GM12891 (cell line): Measurements from ENCODE around the gene SLC17A9.

Experiments used
- DNase-seq: peaks from one replicate; pipeline ENCODE4 v3.0.0; 2011; ENCODE audit warnings: low spot score; ENCODE audit not compliant: insufficient read length
- FAIRE-seq: peaks from 2 replicates; lab custom pipeline; 2011; peaks lifted over from hg19 to GRCh38; lab: Jason Lieb, UNC
- PAX5 ChIP-seq: IDR thresholded peaks from 2 replicates; pipeline ENCODE4 v1.6.1; 2011; ENCODE audit warnings: low read length, moderate library complexity, mild to moderate bottlenecking; ENCODE audit not compliant: insufficient read depth, severe bottlenecking
- POLR2A ChIP-seq: IDR thresholded peaks from 2 replicates; pipeline ENCODE4 v1.6.1; 2011; ENCODE audit warnings: low read depth, low read length, control low read depth
- POLR2AphosphoS5 ChIP-seq: IDR thresholded peaks from 2 replicates; pipeline ENCODE4 v1.6.1; 2011; ENCODE audit warnings: low read depth, low read length, control low read depth
- POU2F2 ChIP-seq: IDR thresholded peaks from 2 replicates; pipeline ENCODE4 v1.6.1; 2011; ENCODE audit warnings: low read depth, mild to moderate bottlenecking, control low read depth, low read length, moderate library complexity
- SPI1 ChIP-seq: IDR thresholded peaks from 2 replicates; pipeline ENCODE4 v1.6.1; 2011; ENCODE audit warnings: low read depth, low read length, control low read depth
- TAF1 ChIP-seq: IDR thresholded peaks from 2 replicates; pipeline ENCODE4 v1.6.1; 2011; ENCODE audit warnings: low read depth, low read length, control low read depth

The SLC17A9 gene

DNA sequence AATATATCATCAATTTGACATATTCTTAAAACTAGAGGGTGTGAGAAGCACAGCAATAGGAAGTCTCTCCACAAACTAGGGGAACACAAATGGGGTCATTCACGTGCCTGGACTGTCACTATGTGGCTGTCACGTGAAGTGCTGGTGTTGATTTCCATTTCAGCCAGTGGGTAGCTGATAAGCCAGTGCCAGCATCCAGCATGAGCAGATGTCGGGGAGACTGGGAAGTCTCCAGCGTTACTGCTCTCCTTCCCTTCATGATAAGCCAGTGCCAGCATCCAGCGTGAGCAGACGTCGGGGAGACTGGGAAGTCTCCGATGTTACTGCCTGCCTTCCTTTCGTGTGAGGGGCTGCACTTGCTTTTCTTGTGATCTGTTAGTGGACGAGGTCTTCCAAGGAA, 5.6 kb upstream of the SLC17A9 start:
- no peak; the same call in 1 of the 2 replicates for TF ChIP-seq POLR2A
- FAIRE-seq (no peak), DNase-seq (no peak)

DNA sequence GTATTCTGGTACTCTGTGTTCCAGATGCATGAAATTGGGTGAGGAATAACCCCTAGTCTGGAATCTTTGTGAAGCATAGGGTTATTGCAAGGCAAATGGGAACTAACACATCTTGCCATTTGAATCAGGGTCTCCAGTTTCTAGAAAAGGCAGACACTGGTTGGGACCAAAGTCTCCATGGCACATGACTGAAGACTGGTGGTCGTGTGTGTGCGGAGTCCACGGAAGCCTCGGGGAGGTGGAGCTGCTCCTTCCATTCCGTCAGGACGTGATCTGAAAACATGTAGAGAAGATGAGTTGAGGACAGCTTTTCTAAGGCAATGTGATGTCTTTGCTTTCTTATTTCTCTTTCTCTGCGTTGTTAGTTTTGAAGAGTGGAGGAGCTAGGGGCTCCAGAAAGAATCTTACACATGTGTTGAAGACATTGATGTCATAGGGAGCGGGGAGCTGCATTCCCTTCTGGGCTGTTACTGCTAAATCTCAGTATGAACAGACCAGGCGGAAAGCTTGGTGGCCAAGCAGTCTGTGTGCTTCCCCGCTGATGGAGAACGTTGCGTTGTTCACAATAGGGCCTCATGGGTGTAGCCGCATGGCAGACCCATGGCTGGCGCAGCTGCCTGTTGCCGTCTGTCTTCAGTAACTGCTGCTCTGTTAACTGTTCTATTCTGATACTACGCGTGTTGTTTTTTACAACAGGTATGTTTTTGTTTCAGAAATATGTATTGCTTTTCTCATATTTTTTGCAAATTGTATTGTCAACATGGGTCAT, 4.8 kb upstream of the SLC17A9 start:
- FAIRE-seq = no peak
- no peak for DNase-seq
- TF ChIP-seq POLR2AphosphoS5 (no peak), TAF1 (no peak), PAX5 (no peak), POLR2A (no peak), SPI1 (no peak), POU2F2 (no peak)

DNA sequence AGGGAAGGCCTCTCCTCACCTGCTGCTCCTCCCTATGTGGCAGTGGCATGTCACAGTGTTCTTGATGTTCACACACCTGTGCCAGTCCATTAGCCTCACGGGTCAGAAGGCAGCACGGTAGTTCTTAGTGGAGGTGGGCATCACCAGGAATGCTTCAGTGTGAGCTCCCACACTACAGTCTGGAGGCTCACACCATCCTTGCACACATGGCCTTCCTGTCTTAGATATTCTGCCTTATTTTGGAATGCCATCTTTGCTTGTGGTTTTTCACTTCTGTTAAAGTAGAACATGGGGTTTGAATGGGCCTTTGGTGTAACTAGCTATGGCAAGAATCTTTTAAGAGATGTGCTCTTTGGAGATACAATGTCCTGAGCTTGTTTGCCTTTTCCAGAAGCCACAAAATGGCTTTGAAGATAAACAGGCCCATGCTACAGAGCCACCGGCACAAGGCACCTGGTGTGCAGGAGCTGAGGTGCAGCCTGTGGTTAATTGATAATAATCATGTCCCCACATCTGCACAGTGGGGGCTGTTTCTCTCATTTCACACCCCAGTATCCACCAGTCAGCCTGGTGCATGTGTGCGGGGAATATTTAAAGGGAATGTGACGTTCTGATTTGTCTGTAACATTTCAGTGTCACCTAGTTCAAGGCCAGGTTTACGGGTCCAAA, 3.2 kb upstream of the SLC17A9 start:
- FAIRE-seq (no peak), DNase-seq (no peak)
- TF ChIP-seq SPI1 = no peak
- no peak; the same call in 1 of the 2 replicates for TF ChIP-seq POLR2A
- TF ChIP-seq POLR2AphosphoS5 = 0 out of 2 replicates have a peak, but pooled peaks have one; percentile 39
- no peak for TF ChIP-seq TAF1

DNA sequence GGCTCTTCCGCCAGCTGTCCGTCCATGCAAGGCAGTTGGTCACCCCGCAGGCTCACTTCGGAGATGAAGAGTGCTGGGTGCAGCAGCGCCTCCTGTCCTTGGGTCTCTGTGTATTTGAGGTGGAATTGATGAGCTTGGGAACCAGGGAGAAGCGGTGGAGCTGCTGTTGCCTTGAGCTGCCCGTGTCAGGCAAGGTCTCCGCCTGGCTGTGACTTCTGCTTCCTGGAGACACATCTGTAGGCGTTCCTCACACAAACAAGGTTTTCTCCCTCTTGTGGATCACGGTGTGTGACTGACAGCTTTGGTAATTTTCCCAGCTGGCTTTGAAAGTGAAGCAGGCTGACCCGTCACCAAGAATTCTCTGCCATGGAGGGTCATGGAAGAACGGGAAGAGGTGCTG, 2.5 kb upstream of the SLC17A9 start:
- DNase-seq = no peak
- no peak for TF ChIP-seq PAX5
- no peak for TF ChIP-seq SPI1
- TF ChIP-seq POLR2AphosphoS5 = no peak
- TF ChIP-seq TAF1 = no peak
- no peak for TF ChIP-seq POU2F2
- TF ChIP-seq POLR2A = no peak
- no peak for FAIRE-seq

DNA sequence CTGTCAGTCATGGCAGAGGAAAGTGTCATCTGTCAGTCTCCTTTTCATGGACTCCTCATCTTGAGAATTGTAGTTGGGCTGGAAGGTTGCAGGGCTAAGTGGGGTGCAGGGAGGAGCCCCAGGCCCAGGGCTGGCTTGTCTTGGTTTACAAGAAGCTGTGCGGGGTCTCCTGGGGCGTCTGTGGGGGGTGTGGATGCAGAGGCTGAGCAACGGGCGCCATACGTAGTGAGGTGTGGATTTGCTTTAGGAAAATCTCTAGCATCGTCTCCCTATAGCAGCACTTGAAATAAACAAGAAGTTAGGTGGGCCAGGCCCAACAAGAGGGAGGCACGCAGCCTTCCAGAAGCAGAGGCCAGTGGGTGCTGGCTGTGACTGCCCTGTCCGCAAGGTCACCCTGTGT, 1.8 kb upstream of the SLC17A9 start:
- FAIRE-seq = no peak
- no peak for DNase-seq

DNA sequence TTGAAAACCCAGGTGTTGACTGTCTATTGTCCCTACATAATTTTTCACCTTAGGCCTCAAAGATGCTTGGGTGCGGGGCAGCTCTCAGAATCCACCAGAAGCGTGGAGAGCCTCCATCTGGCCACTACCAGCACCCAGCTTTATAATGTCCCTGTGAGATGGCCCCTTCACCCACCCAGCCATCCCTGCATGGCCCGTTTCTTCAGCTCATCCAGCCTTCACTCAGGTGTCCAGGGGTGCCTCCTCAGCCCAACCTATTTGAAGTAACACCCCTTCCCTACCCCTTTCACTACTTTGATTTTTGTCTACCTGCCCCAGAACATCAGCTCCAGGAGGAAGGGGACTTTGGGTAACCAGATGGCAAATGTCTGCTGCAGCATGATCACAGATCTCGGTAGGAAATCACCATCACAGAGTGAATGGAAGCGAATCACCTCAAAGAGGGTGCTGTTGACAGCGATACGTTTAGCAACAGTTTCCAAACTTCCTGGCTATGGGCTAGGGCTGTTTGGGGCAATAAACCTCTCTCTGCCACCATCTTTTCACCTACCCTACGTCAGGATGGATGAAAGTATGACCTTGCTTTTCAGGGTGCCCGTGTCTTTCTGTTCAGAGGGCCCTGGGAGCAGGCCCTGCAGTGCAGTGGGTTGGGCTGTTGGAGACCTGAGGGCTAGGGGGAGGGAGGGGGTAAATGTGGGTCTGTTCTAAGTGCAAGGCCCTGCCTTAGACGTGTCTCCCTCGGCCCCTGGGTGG, 1.2 kb upstream of the SLC17A9 start:
- TF ChIP-seq POLR2A (no peak), PAX5 (no peak), SPI1 (no peak), POLR2AphosphoS5 (no peak), POU2F2 (no peak), TAF1 (no peak)
- DNase-seq (no peak), FAIRE-seq (no peak)

More for the DNA sequence above, 1.8 kb upstream of the SLC17A9 start:
- TF ChIP-seq POLR2A = no peak
- TF ChIP-seq TAF1 = no peak
- no peak for TF ChIP-seq POU2F2
- no peak for TF ChIP-seq POLR2AphosphoS5
- no peak for TF ChIP-seq SPI1
- no peak for TF ChIP-seq PAX5

DNA sequence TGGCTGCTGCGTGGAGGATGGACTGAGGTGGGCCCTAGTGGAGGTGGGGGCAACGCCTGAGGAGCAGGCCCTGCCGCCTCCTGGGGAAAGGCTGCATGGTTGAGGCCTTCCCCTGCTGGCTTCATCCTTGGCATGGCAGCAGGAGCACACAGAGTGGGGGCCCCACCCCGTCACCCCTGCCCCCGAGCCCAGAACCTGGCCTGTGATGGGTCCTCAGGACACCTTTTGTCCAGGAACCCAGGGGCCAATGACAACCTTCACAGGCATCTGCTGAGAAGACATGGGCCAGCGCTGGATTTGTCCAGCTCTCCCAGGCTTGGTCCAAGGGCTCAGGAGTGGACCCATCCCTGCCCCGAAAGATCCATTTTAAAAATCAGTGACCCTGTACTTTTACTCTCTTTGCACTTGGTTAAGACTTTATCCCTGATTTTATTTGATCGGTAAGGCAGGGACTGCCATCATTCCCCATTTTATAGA, 575 bp upstream of the SLC17A9 start:
- no peak for DNase-seq

DNA sequence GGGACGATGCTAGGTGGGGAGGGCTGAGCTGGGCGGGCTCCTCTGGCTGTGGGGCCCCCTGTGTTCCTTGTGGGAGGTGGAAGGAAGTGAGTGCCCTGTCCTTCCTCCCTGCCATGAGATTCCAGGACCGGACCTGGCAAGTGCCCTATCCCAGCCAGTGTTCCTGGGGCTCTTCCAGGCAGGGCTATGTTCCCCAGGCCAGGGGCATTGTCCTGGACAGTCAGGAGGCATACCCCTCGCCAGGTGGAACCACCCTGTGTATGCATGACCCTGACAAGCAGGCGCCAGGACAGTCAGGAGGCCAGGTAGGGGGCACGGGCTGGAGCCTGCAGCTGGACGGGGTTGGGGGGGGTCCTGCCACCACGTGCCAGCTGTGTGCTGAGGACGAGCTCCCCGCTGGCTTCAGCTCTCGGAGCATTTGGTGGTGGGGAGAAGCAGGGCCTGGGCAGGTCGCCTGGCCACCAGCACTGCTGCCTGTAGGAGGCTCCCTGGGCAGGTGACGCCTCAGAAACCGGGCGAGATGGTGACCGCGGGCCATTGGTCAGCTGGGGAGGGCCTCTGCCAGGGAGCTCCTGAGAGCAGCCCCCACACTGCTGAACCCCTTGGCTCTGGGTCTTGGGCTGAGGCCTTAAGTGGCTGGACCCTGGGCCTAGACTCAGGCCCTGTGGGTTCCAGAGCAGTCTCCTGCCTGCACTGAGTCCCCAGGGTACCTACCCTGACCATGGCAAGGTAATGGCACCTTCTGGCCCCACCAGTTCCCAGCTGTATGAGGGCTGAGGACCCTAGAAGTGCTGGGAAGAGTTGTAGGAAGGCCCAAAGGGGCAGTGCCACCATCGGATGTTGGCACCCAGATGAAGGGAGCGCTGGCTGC, 694 bp downstream of the SLC17A9 start:
- DNase-seq (no peak), FAIRE-seq (no peak)
- TF ChIP-seq POU2F2 = no peak
- no peak; the same call in 1 of the 2 replicates for TF ChIP-seq POLR2AphosphoS5
- TF ChIP-seq SPI1 = no peak
- no peak for TF ChIP-seq TAF1
- no peak for TF ChIP-seq PAX5
- no peak for TF ChIP-seq POLR2A

More for the DNA sequence above, 575 bp upstream of the SLC17A9 start:
- no peak for FAIRE-seq
- TF ChIP-seq POU2F2 (no peak), PAX5 (no peak), POLR2AphosphoS5 (no peak), TAF1 (no peak), POLR2A (no peak), SPI1 (no peak)
